ENCODE measurements around the gene SIKE1.

GRCh38 chr1:114740331-114740730, 40.2 kb downstream of the SIKE1 start:
- TF ChIP-seq EZH2 (IDR thresholded peaks at IDR 0.05; ENCODE audit: low read length) = no peak
- TF ChIP-seq CTCF (optimal IDR thresholded peaks at IDR 0.05 in 1 of 3, IDR thresholded peaks at IDR 0.05 in 1 of 3, conservative IDR thresholded peaks at IDR 0.05 in 1 of 3; ENCODE audit: extremely low read depth in 1 of 3, insufficient read depth in 2 of 3, low read length in 3 of 3) = no peak

Measured in keratinocyte (primary cell).